IPS-18c (cell line): ENCODE measurements around the gene KRT25.

Source experiments
- H3K4me3 ChIP-seq: 2 replicates; pipeline ENCODE4 v1.7.0; 2013; ENCODE audit warnings: low read depth, mild to moderate bottlenecking, low read length, moderate library complexity; ENCODE audit not compliant: insufficient read depth
- H3K9me3 ChIP-seq: one replicate; pipeline ENCODE4 v1.6.1; 2013; ENCODE audit warnings: mild to moderate bottlenecking, low read length, moderate library complexity; ENCODE audit not compliant: control insufficient read depth, insufficient read depth

Gene KRT25

DNA sequence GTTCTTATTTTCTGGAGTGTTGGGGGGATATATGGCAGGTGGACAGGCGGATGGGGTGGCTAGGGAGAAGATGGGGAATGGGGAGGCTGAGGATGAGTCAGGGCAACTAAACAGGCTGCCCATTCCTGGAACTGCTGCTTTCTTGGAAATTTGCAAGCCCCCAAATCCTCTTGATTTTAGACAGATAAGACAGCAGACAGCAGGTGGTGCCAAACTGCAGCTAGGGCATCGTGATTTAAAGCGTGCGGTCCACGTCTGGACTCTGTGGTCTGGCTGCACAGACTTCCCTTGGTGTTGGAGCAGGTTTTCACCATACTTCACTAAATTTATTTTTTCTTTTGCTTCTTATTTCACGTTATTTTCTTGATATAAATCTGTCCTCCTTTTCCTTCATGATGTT, 40.7 kb downstream of the KRT25 start:
- no peak overlapping the region for H3K4me3 ChIP-seq
- no peaks in the 10 kb centered on the region for H3K9me3 ChIP-seq

DNA sequence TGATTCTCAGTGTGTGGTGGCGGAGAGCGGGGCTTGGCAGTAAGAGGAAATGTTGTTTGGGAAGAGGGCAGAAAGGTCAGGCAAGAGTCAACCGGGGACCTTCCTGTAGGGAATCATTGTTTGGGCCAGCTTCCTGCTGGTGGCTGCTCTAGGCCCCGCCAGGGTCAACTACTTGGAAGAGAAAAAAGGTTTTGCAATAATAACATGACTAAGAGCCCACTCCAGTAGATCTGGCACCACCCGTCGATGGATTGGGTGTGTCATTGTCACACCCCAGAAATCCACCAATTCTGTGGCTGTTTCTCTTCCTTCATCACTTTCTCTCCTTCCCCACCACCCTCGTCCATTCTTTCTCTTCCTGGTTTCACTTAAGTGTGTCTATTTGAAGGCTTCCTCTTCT, 47.4 kb downstream of the KRT25 start:
- no peaks in the 10 kb centered on the region for H3K9me3 ChIP-seq
- no peak overlapping the region for H3K4me3 ChIP-seq

DNA sequence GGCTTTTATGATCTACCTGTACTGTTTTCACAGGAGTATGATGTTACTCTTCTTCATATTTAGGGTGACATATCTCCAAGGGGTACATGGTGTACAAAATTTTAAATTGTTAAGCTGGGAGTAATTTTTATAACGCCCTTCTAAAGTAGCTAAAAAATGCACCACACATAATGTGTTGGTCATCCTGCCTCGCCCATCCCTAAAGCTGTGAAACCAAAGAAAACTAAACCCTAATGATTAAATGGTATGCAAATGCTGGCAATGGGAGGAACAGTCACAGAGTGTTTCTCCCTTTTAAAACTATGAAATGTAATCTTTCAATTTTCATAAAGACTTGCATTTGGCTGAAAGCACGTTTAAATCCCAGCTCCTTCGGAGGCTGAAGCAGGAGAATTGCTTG, 49.5 kb downstream of the KRT25 start:
- H3K4me3 ChIP-seq = no peak overlapping the region
- H3K9me3 ChIP-seq = no peaks in the 10 kb centered on the region

DNA sequence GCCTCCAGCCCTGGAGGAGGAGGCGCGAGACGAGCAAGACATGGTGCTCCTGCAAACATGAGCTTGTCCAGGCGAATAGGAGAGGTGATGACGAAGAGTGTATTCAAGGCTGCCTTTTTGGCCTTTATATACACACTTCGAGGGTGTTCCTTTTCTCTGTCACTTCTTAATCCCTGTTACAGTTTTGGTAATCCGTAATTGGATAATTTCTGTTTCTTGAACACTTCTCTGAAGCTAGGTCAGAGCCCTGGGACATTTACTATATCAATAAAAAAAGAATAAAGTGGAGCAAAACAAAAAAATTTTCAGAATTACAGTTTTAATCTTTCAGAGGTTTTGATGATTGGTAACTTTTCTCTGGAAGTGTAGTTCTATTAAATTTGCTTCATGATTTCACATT, 51.5 kb downstream of the KRT25 start, which contains the start of gene KRT24:
Gene KRT24 (minus strand): TSS at position 101 of the 400 bp plus-strand sequence. CDS start 59 bp downstream, at position 42.
- no peaks in the 10 kb centered on the region for H3K9me3 ChIP-seq
- no peak within 1 kb of the TSS for H3K4me3 ChIP-seq

DNA sequence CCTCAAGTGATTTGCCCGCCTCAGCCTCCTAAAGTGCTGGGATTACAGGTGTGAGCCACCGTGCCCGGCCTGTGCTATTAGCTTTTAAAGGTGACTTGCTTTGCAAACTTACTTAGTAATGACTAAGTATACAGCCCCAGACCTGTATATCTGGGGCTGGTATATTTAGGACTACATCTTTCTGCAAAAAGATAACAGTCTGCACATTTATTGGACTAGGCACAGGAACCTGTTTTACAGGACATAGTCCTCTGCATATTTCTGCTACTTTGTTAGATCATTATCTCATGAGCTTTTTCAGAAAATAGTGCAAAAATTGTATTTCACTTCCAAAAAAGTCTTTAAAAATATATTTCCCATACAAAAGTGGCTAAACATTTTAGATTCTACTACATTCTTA, 52.9 kb downstream of the KRT25 start:
- no peak overlapping the region for H3K4me3 ChIP-seq
- H3K9me3 ChIP-seq = no peaks in the 10 kb centered on the region

DNA sequence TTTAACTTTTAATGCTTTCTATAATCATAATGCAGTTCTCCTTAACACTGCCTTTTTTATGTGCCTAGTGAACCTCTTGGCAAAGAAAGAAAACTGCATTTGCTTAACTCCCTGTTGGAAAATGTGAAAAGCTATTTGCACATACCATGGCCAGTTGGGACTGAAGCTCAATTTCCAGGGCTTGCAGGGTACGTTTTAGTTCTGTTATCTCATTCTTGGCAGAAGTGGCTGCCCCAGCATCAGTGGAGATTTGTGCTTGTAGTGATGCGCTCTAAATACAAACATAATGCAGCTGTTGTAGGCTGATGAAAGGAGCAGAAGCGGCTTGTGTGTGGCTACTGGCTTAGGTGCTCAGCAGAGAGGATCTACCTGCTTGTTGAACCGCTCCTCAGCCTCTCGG, 55.3 kb downstream of the KRT25 start:
- H3K4me3 ChIP-seq = no peak overlapping the region
- no peaks in the 10 kb centered on the region for H3K9me3 ChIP-seq

DNA sequence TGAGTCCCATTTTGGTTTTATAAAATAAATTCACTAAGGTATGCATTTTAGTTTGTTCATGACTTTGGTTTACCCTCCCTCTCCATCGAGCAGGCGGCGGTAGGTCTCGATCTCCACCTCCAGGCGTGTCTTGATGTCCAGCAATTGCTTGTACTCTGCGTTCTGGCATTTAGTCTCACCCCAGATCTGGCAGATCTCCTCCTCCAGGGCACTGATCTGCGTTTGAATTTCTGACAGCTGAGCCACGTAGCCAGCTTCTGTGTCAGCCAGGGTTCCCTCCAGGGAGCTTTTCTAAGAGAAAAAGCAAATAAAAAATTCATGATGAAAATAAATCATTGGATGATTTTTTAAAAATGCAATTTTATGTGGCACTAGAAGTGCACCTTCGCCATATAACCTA, 55.8 kb downstream of the KRT25 start:
- no peak overlapping the region for H3K4me3 ChIP-seq
- no peaks in the 10 kb centered on the region for H3K9me3 ChIP-seq
